Endothelial cell of umbilical vein (primary cell): ENCODE data around the gene ADM2. TPM values are rescaled to one million over a fixed set of nuclear protein-coding genes. Genes with fewer than 3 reads are reported as not detected.

Experiments used
- BruUV-seq: library from RNA; stranded (reverse); fragments of 400-500 nt; replicated peaks from 2 replicates; lab custom pipeline; 2021; lab: Mats Ljungman, UMichigan
- CTCF ChIA-PET: fragments of 300-600, 350-600 bp; sonication (Branson Sonifier 250); formaldehyde crosslinking; loops from one replicate; lab custom pipeline; 2021; ENCODE audit warnings: antibody characterized with exemption, inconsistent platforms; lab: Charles Lee
- POLR2A ChIA-PET: fragments of 300-600, 350-600 bp; sonication (Branson Sonifier 250); formaldehyde crosslinking; loops from one replicate; lab custom pipeline; 2021; ENCODE audit warnings: antibody characterized with exemption, inconsistent platforms; lab: Charles Lee
- DNase-seq: peaks from one replicate; pipeline ENCODE4 v3.0.0-alpha.2; 2011; ENCODE audit warnings: low read depth, low spot score
- FAIRE-seq: peaks from 2 replicates; lab custom pipeline; 2011; peaks lifted over from hg19 to GRCh38; lab: Jason Lieb, UNC
- H2AFZ ChIP-seq: 2 replicates; pipeline ENCODE4 v1.6.0; 2012; ENCODE audit warnings: low read depth, low read length, control low read depth, inconsistent platforms
- H3K27ac ChIP-seq: 2 replicates; pipeline ENCODE4 v1.5.1; 2011; ENCODE audit warnings: low read depth, mild to moderate bottlenecking, control low read depth, low read length, moderate library complexity; ENCODE audit not compliant: insufficient read depth
- H3K27me3 ChIP-seq, 2 experiments: 2 replicates each; pipeline versions ENCODE4 v1.6.0 to v1.6.1; 2011; ENCODE audit warnings: low read length in 2 of 2, mixed read lengths in 1 of 2; ENCODE audit not compliant: control insufficient read depth in 2 of 2, insufficient read depth in 2 of 2
- H3K36me3 ChIP-seq, 2 experiments: 2 replicates in 1 of 2; 3 replicates in 1 of 2; pipeline ENCODE4 v1.5.1; 2011; ENCODE audit warnings: low read length in 2 of 2, mild to moderate bottlenecking in 1 of 2, moderate library complexity in 1 of 2; ENCODE audit not compliant: control insufficient read depth in 2 of 2, insufficient read depth in 2 of 2; ENCODE audit errors: extremely low read depth in 1 of 2
- H3K4me1 ChIP-seq: 3 replicates; pipeline ENCODE4 v1.5.1; 2011; ENCODE audit warnings: mild to moderate bottlenecking, low read length; ENCODE audit not compliant: control insufficient read depth, insufficient read depth; ENCODE audit errors: extremely low read depth
- H3K4me2 ChIP-seq: 2 replicates; pipeline ENCODE4 v1.6.1; 2011; ENCODE audit warnings: low read length, control low read depth, mixed read lengths; ENCODE audit not compliant: insufficient read depth
- H3K4me3 ChIP-seq, 3 experiments: fragments of 200-600 bp in 1 of 3; sonication (generic), shearing (Covaris generic) in 1 of 3; replicated peaks in 1 of 3; 2 replicates each; pipeline ENCODE4 v1.5.1; 2011 to 2016; ENCODE audit warnings: control low read depth in 3 of 3, low read length in 3 of 3, mild to moderate bottlenecking in 2 of 3, inconsistent platforms in 1 of 3, low read depth in 1 of 3, moderate library complexity in 1 of 3; ENCODE audit not compliant: insufficient read depth in 1 of 3
- H3K79me2 ChIP-seq: 2 replicates; pipeline ENCODE4 v1.6.0; 2012; ENCODE audit warnings: low read length, inconsistent platforms; ENCODE audit not compliant: control insufficient read depth, insufficient read depth
- H3K9ac ChIP-seq: replicated peaks from 2 replicates; pipeline ENCODE3; 2011; ENCODE audit warnings: low read length, control low read depth; ENCODE audit not compliant: insufficient read depth; ENCODE audit errors: extremely low read depth
- H3K9me1 ChIP-seq: replicated peaks from 3 replicates; pipeline ENCODE4 v1.6.0; 2011; ENCODE audit warnings: mild to moderate bottlenecking, low read length; ENCODE audit not compliant: control insufficient read depth, insufficient read depth; ENCODE audit errors: extremely low read depth
- H3K9me3 ChIP-seq: replicated peaks from 2 replicates; pipeline ENCODE4 v1.5.1; 2012; ENCODE audit warnings: low read length, inconsistent platforms; ENCODE audit not compliant: control insufficient read depth, insufficient read depth
- H4K20me1 ChIP-seq: replicated peaks from 2 replicates; pipeline ENCODE3; 2011; ENCODE audit warnings: mild to moderate bottlenecking, low read length; ENCODE audit not compliant: control insufficient read depth, insufficient read depth; ENCODE audit errors: extremely low read depth
- CTCF ChIP-seq, 2 donors: IDR thresholded peaks; 1 replicate in 1 of 2; 2 replicates in 1 of 2; pipeline ENCODE4 v1.5.1; 2011; ENCODE audit warnings: low read length in 2 of 2, mild to moderate bottlenecking in 2 of 2, moderate library complexity in 2 of 2, control low read depth in 1 of 2, inconsistent platforms in 1 of 2, low read depth in 1 of 2; ENCODE audit not compliant: insufficient read depth in 1 of 2; ENCODE audit errors: extremely low read depth in 1 of 2
- EZH2 ChIP-seq: IDR thresholded peaks from 2 replicates; pipeline ENCODE4 v1.6.1; 2012; ENCODE audit warnings: borderline replicate concordance, low read depth, mild to moderate bottlenecking, moderate library complexity, low read length, inconsistent platforms; ENCODE audit not compliant: severe bottlenecking
- FOS ChIP-seq: IDR thresholded peaks from 2 replicates; pipeline ENCODE4 v1.6.1; 2011; ENCODE audit warnings: mild to moderate bottlenecking, low read length, moderate library complexity, borderline replicate concordance; ENCODE audit not compliant: insufficient read depth
- GATA2 ChIP-seq: IDR thresholded peaks from 2 replicates; pipeline ENCODE4 v1.7.0; 2011; ENCODE audit warnings: low read depth, mild to moderate bottlenecking, moderate library complexity, mixed read lengths, low read length; ENCODE audit not compliant: insufficient read length, insufficient read depth
- JUN ChIP-seq: IDR thresholded peaks from 2 replicates; pipeline ENCODE4 v1.6.1; 2011; ENCODE audit warnings: borderline replicate concordance, low read depth; ENCODE audit not compliant: insufficient read length, insufficient read depth
- MYC ChIP-seq: IDR thresholded peaks from one replicate; pipeline ENCODE4 v1.6.1; 2011; ENCODE audit warnings: mild to moderate bottlenecking, low read depth, low read length
- POLR2A ChIP-seq: IDR thresholded peaks from 2 replicates; pipeline ENCODE4 v1.6.1; 2012; ENCODE audit warnings: low read depth, mild to moderate bottlenecking, control low read depth, low read length
- POLR2AphosphoS5 ChIP-seq: IDR thresholded peaks from 2 replicates; pipeline ENCODE4 v1.6.1; 2012; ENCODE audit warnings: low read depth, mild to moderate bottlenecking, control low read depth, low read length, moderate library complexity; ENCODE audit not compliant: insufficient read depth
- dilution Hi-C: fragments of 300-500 bp; cut with MboI; formaldehyde crosslinking; loops from one replicate; pipeline ENCODE4 v1.15.0; 2019; ENCODE audit warnings: low sequenced_read_pairs; ENCODE audit not compliant: extremely low pct_ligation_motif_present
- intact Hi-C: fragments of 100-400 bp; cut with micrococcal nuclease; formaldehyde crosslinking; loops from one replicate; pipeline ENCODE4 v1.10.0; 2022
- polyA plus RNA-seq, 4 experiments: library from polyadenylated mRNA; depleted of rRNA in 3 of 4; stranded (reverse) in 3 of 4; unstranded in 1 of 4; fragments of >200 nt; gene quantifications; 2 replicates each; pipeline versions ENCODE4 v1.2.1 to v1.2.3, GENCODE V29; 2011 to 2012; ENCODE audit warnings: missing spikeins in 1 of 4
- total RNA-seq: library from RNA; stranded (reverse); gene quantifications from 2 replicates; pipeline ENCODE4 v1.2.3, GENCODE V29; 2021
- TF ChIP-seq, protein P1 (sequence below): IDR thresholded peaks from 2 replicates; pipeline ENCODE4 v1.6.1; 2011; ENCODE audit not compliant: insufficient read depth, insufficient read length

Gene ADM2
- total and polyA plus RNA-seq, 2 donors (not counting 3 experiments of a cell fraction or from before 2014, with no cell fraction given) = 0.28 to 1.5 TPM

GRCh38 chr22:50439871-50440331 lies 41.4 kb upstream of the ADM2 start:
- CTCF ChIA-PET = interaction anchor here (1.1 kb wide), 1 partner anchor 12 kb away, joined by 3 read pairs; no protein-coding TSS in a partner anchor
- H3K36me3 ChIP-seq = peaks cover 0 to 46% of the 10 kb centered on the region in 2 experiments

More at GRCh38 chr22:50439871-50440331, 41.4 kb upstream of the ADM2 start:
- Histone ChIP-seq H4K20me1 (no peaks in the 10 kb centered on the region), H3K79me2 (no peaks in the 10 kb centered on the region), H2AFZ (no peak overlapping the region), H3K27ac (no peak overlapping the region), H3K4me3 (no peak overlapping the region), H3K4me2 (no peak overlapping the region), H3K27me3 (no peaks in the 10 kb centered on the region), H3K9me3 (no peaks in the 10 kb centered on the region), H3K9ac (no peak overlapping the region), H3K4me1 (peaks cover 4% of the 10 kb centered on the region), H3K9me1 (no peaks in the 10 kb centered on the region)
- TF ChIP-seq CTCF (IDR thresholded peaks at IDR 0.05; ENCODE audit: extremely low read depth in 1 of 2, insufficient read depth in 1 of 2, low read depth in 1 of 2, low read length in 2 of 2) = no peak
- TF ChIP-seq, protein P1, sequence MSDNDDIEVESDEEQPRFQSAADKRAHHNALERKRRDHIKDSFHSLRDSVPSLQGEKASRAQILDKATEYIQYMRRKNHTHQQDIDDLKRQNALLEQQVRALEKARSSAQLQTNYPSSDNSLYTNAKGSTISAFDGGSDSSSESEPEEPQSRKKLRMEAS = no peak
- no peak for TF ChIP-seq FOS
- no peak for TF ChIP-seq MYC
- TF ChIP-seq POLR2AphosphoS5 = no peak
- no peak for TF ChIP-seq EZH2
- no peak for TF ChIP-seq JUN
- TF ChIP-seq GATA2 = no peak
- no peak for TF ChIP-seq POLR2A
- POLR2A ChIA-PET = no interaction called here
- dilution Hi-C loops = no loop called here
- intact Hi-C loops = no loop called here
- no peak for DNase-seq
- no peak for FAIRE-seq
- no TSS peak for BruUV-seq
